Spleen (tissue), 11 donors: ENCODE results near the gene PRICKLE3. TPM values are rescaled to one million over a fixed set of nuclear protein-coding genes. Genes with fewer than 3 reads are reported as not detected.

Experiments
- DNase-seq: peaks from one replicate; pipeline ENCODE4 v3.0.0-alpha.2; 2020
- H3K27ac ChIP-seq, 8 donors: fragments of 200-600 bp; sonication (generic) in 7 of 8; 1 replicate in 4 of 8; 2 replicates in 4 of 8; pipeline versions ENCODE4 v1.5.0 to v1.8.0; 2016 to 2021; ENCODE audit warnings: inconsistent platforms in 4 of 8, mild to moderate bottlenecking in 4 of 8, moderate library complexity in 1 of 8
- H3K27me3 ChIP-seq, 7 donors: fragments of 200-600 bp; sonication (generic) in 6 of 7; replicated peaks in 1 of 7; 1 replicate in 4 of 7; 2 replicates in 3 of 7; pipeline versions ENCODE4 v1.5.0 to v1.8.0; 2016 to 2021; ENCODE audit warnings: inconsistent platforms in 3 of 7, mild to moderate bottlenecking in 1 of 7
- H3K36me3 ChIP-seq, 6 donors: fragments of 200-600 bp; sonication (generic) in 5 of 6; 1 replicate in 4 of 6; 2 replicates in 2 of 6; pipeline versions ENCODE4 v1.5.0 to v1.8.0; 2016 to 2021; ENCODE audit warnings: inconsistent platforms in 2 of 6
- H3K4me1 ChIP-seq, 6 donors: fragments of 200-600 bp; sonication (generic) in 5 of 6; 1 replicate in 3 of 6; 2 replicates in 3 of 6; pipeline versions ENCODE4 v1.5.0 to v1.8.0; 2016 to 2021; ENCODE audit warnings: inconsistent platforms in 3 of 6
- H3K4me3 ChIP-seq, 8 donors: fragments of 200-600 bp; sonication (generic) in 7 of 8; 1 replicate in 4 of 8; 2 replicates in 4 of 8; pipeline versions ENCODE4 v1.5.0 to v1.8.0; 2016 to 2021; ENCODE audit warnings: inconsistent platforms in 4 of 8, mild to moderate bottlenecking in 4 of 8, moderate library complexity in 2 of 8
- H3K9me3 ChIP-seq, 8 donors: fragments of 200-600 bp; sonication (generic) in 7 of 8; 1 replicate in 4 of 8; 2 replicates in 4 of 8; pipeline versions ENCODE4 v1.5.0 to v1.8.0; 2016 to 2021; ENCODE audit warnings: inconsistent platforms in 4 of 8
- CTCF ChIP-seq, 11 experiments: fragments of 200-600 bp in 7 of 11; fragments of 450-650 bp in 4 of 11; sonication (generic) in 4 of 11; IDR thresholded peaks in 8 of 11; conservative IDR thresholded peaks in 3 of 11; 1 replicate in 7 of 11; 2 replicates in 4 of 11; pipeline versions ENCODE4 v1.4.0 to v1.8.0; 2016 to 2021; ENCODE audit warnings: antibody characterized with exemption in 11 of 11, inconsistent platforms in 4 of 11, mild to moderate bottlenecking in 1 of 11
- POLR2A ChIP-seq, 3 donors: fragments of 450-650 bp; IDR thresholded peaks; one replicate each; pipeline ENCODE4 v1.5.1; 2017; ENCODE audit warnings: antibody characterized with exemption in 3 of 3, mild to moderate bottlenecking in 1 of 3
- POLR2AphosphoS5 ChIP-seq, 3 donors: sonication (generic); formaldehyde crosslinking; IDR thresholded peaks; one replicate each; pipeline ENCODE4 v1.5.1; 2017; ENCODE audit warnings: antibody characterized with exemption in 3 of 3
- WGBS, 5 donors: extraction: QIAGEN DNeasy Blood & Tissue Kit in 3 of 5; methylation state at CpG; one replicate each; pipeline versions ENCODE4 v1.1.5 to v1.1.7; 2013 to 2018; 5-methylcytosine and 5-hydroxymethylcytosine counted together
- intact Hi-C: fragments of 100-400 bp; cut with DNase I; formaldehyde crosslinking; loops from one replicate; pipeline ENCODE4 v1.15.0; 2023; ENCODE audit warnings: low total_unique reads
- polyA plus RNA-seq, 3 donors: library from polyadenylated mRNA; stranded (reverse); fragments of 200-250 nt; gene quantifications; one replicate each; pipeline ENCODE4 v1.2.1, GENCODE V29; 2013
- total RNA-seq, 7 donors: library from RNA; depleted of rRNA in 3 of 7; stranded (reverse); fragments of >200 nt in 3 of 7; fragmentation: NEBNext Ultra II Directional in 4 of 7; extraction: Animal tissue kit (Norgen Biotek cat#: 25700) in 4 of 7; gene quantifications; one replicate each; pipeline versions ENCODE4 v1.1.0 to v1.2.1, GENCODE V29; 2016 to 2021
- donor health status: healthy with polysubstance abuse.
- donor health status: DM: no; HTN: no; CAD: no; lungs with moderate emphysema.
- donor health status: DM: no; HTN: no; CAD: no.
- donor health status: Bipolar disorder and iron deficiency.
- donor health status: healthy.
- donor health status: DM: no; HTN: no; CAD: no.
- donor health status: DM: yes; HTN: yes; CAD: no.

The PRICKLE3 gene
- total and polyA plus RNA-seq, 10 donors: 3.2 to 29.0 (median 13.5) TPM

- TF ChIP-seq CTCF (IDR thresholded peaks at IDR 0.05 in 8 of 11, conservative IDR thresholded peaks at IDR 0.05 in 3 of 11) (no peak), POLR2A (IDR thresholded peaks at IDR 0.05) (no peak), POLR2AphosphoS5 (IDR thresholded peaks at IDR 0.05) (no peak)
- Histone ChIP-seq H3K27ac (no peak overlapping the region), H3K27me3 (peaks cover 0 to 8% (median 0%) of the 10 kb centered on the region in 7 donors), H3K9me3 (no peaks in the 10 kb centered on the region), H3K4me1 (peaks cover 0 to 16% (median 2%) of the 10 kb centered on the region in 6 donors), H3K4me3 (no peak overlapping the region), H3K36me3 (no peaks in the 10 kb centered on the region)
- no peak for DNase-seq
- WGBS, 5 donors: 74 to 92% (median 84%) methylated on average over 5 to 6 of the region's 6 CpGs
- intact Hi-C loops: no loop called here
Measured at GRCh38 chrX:49204017-49204416, 17.8 kb upstream of the PRICKLE3 start.

GRCh38 chrX:49203536-49203935, 17.4 kb upstream of the PRICKLE3 start:
- DNase-seq: no peak
- WGBS, 5 donors: 61 to 83% (median 75%) methylated on average over 3 of the region's 3 CpGs
- Histone ChIP-seq H3K9me3 (no peaks in the 10 kb centered on the region), H3K27ac (no peak overlapping the region), H3K36me3 (no peaks in the 10 kb centered on the region), H3K4me1 (peaks cover 0 to 16% (median 2%) of the 10 kb centered on the region in 6 donors), H3K4me3 (no peak overlapping the region), H3K27me3 (peaks cover 0 to 8% (median 0%) of the 10 kb centered on the region in 7 donors)
- intact Hi-C loops: no loop called here
- TF ChIP-seq CTCF (IDR thresholded peaks at IDR 0.05 in 8 of 11, conservative IDR thresholded peaks at IDR 0.05 in 3 of 11) (no peak), POLR2AphosphoS5 (IDR thresholded peaks at IDR 0.05) (no peak), POLR2A (IDR thresholded peaks at IDR 0.05) (no peak)

DNA sequence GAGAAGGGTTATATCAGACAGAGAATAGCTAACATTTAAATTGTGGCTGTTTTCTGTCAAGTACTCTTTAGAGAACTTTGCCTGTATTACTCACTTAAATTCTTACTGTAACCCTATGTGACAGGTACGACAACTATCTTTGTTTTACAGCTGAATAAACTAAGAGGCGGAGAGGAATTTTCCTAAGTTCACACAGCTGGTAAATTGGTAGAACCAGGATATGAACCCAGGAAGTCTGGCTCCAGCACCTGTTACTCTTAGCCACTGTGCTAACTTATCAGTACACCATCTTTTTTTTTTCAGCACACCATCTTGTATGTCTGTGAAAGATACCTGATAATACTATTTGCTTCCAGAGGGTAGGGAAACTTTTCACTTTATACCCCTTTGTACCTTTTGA, 15.8 kb upstream of the PRICKLE3 start:
- WGBS, 5 donors: 84 to 100% (median 90%) methylated on average over 2 of the region's 2 CpGs
- no peak for TF ChIP-seq CTCF (IDR thresholded peaks at IDR 0.05 in 8 of 11, conservative IDR thresholded peaks at IDR 0.05 in 3 of 11)
- no peak for TF ChIP-seq POLR2A (IDR thresholded peaks at IDR 0.05)
- no peak for TF ChIP-seq POLR2AphosphoS5 (IDR thresholded peaks at IDR 0.05)
- H3K27ac ChIP-seq: no peak overlapping the region
- intact Hi-C loops: no loop called here
- no peak for DNase-seq
- no peaks in the 10 kb centered on the region for H3K36me3 ChIP-seq
- no peak overlapping the region for H3K4me3 ChIP-seq
- H3K9me3 ChIP-seq: no peaks in the 10 kb centered on the region
- peaks cover 0 to 8% (median 0%) of the 10 kb centered on the region in 7 donors for H3K27me3 ChIP-seq
- H3K4me1 ChIP-seq: peaks cover 0 to 16% (median 2%) of the 10 kb centered on the region in 6 donors

- peaks cover 0 to 2% (median 0%) of the 10 kb centered on the region in 7 donors for H3K27me3 ChIP-seq
- H3K4me1 ChIP-seq: peaks cover 0 to 16% (median 2%) of the 10 kb centered on the region in 6 donors
- DNase-seq: peak; percentile 95
- no peaks in the 10 kb centered on the region for H3K36me3 ChIP-seq
- TF ChIP-seq POLR2AphosphoS5 (IDR thresholded peaks at IDR 0.05): peak; percentile 91 to 95 (median 95)
- peak in 1 of 3 donors; percentile 64 for TF ChIP-seq POLR2A (IDR thresholded peaks at IDR 0.05)
- no peak for TF ChIP-seq CTCF (IDR thresholded peaks at IDR 0.05 in 8 of 11, conservative IDR thresholded peaks at IDR 0.05 in 3 of 11)
- intact Hi-C loops: no loop called here
- H3K27ac ChIP-seq: peak within 1 kb of the TSS; percentile 36 to 83 (median 76)
- 0 to 33% (median 1%) methylated on average over 9 to 61 of the region's 61 CpGs for WGBS, 5 donors
- peak within 1 kb of the TSS in 7 of 8 donors; percentile 20 to 62 (median 31) for H3K4me3 ChIP-seq
- H3K9me3 ChIP-seq: no peaks in the 10 kb centered on the region
Measured at GRCh38 chrX:49199906-49200771, 14.0 kb upstream of the PRICKLE3 start, which contains the start of gene SYP. Gene SYP, minus strand, starts transcription at chrX:49200193. Its CDS starts 7 bp downstream, at chrX:49200186.
